Neural cell (in vitro differentiated cells): ENCODE results near the gene ZDHHC3. TPM values are rescaled to one million over a fixed set of nuclear protein-coding genes. Genes with fewer than 3 reads are reported as not detected.

Experiments used
- H2AFZ ChIP-seq: fragments of 200-600, 300-800 bp; sonication (generic), shearing (Covaris generic); 2 replicates; pipeline ENCODE4 v1.6.0; 2014; ENCODE audit warnings: low read depth, mild to moderate bottlenecking, antibody characterized with exemption, low read length, moderate library complexity
- H3F3A ChIP-seq: fragments of 200-600 bp; shearing (Covaris generic); 2 replicates; pipeline ENCODE4 v1.6.1; 2016; ENCODE audit warnings: mild to moderate bottlenecking, moderate library complexity, mixed read lengths, antibody characterized with exemption, low read length; ENCODE audit not compliant: insufficient read depth, poor library complexity, severe bottlenecking
- H3K27ac ChIP-seq: fragments of 200-600, 300-800 bp; sonication (generic), shearing (Covaris generic); 2 replicates; pipeline ENCODE4 v1.5.1; 2014; ENCODE audit warnings: mild to moderate bottlenecking, low read length, moderate library complexity
- H3K27me3 ChIP-seq: fragments of 300-800, 200-600 bp; sonication (generic), shearing (Covaris generic); 2 replicates; pipeline ENCODE4 v1.6.0; 2014; ENCODE audit warnings: mild to moderate bottlenecking, low read depth, low read length, moderate library complexity; ENCODE audit not compliant: insufficient read depth
- H3K36me3 ChIP-seq: fragments of 300-800, 200-600 bp; sonication (generic), shearing (Covaris generic); 2 replicates; pipeline ENCODE4 v1.5.1; 2014; ENCODE audit warnings: mild to moderate bottlenecking, antibody characterized with exemption, low read length, moderate library complexity; ENCODE audit not compliant: insufficient read depth
- H3K4me2 ChIP-seq: fragments of 300-800, 200-600 bp; sonication (generic), shearing (Covaris generic); 2 replicates; pipeline ENCODE4 v1.6.0; 2014; ENCODE audit warnings: mild to moderate bottlenecking, low read length
- H3K4me3 ChIP-seq: fragments of 300-800, 200-600 bp; sonication (generic), shearing (Covaris generic); 2 replicates; pipeline ENCODE4 v1.5.1; 2014; ENCODE audit warnings: mild to moderate bottlenecking, low read length, moderate library complexity
- H3K79me2 ChIP-seq: fragments of 200-600 bp; shearing (Covaris generic); replicated peaks from 2 replicates; pipeline ENCODE4 v1.6.0; 2014; ENCODE audit warnings: mild to moderate bottlenecking, low read length, moderate library complexity; ENCODE audit not compliant: insufficient read depth
- H3K9ac ChIP-seq: fragments of 300-800, 200-600 bp; sonication (generic), shearing (Covaris generic); 2 replicates; pipeline ENCODE4 v1.6.1; 2016; ENCODE audit warnings: mild to moderate bottlenecking, low read length, mixed read lengths
- H3K9me2 ChIP-seq: fragments of 200-600 bp; shearing (Covaris generic); 2 replicates; pipeline ENCODE4 v1.6.1; 2016; ENCODE audit warnings: mild to moderate bottlenecking, low read length, mixed read lengths; ENCODE audit not compliant: insufficient read depth
- H3K9me3 ChIP-seq: fragments of 200-600, 300-800 bp; sonication (generic), shearing (Covaris generic); 2 replicates; pipeline ENCODE4 v1.6.1; 2016; ENCODE audit warnings: mild to moderate bottlenecking, mixed run types, low read length, moderate library complexity, mixed read lengths
- H4K20me1 ChIP-seq: fragments of 200-600 bp; shearing (Covaris generic); 2 replicates; pipeline ENCODE4 v1.6.1; 2016; ENCODE audit warnings: mild to moderate bottlenecking, mixed run types; ENCODE audit not compliant: insufficient read depth
- EP300 ChIP-seq: fragments of 450-650 bp; conservative IDR thresholded peaks from 2 replicates; pipeline ENCODE4 v1.6.1; 2014; ENCODE audit warnings: antibody characterized with exemption, mild to moderate bottlenecking, moderate library complexity; ENCODE audit not compliant: poor library complexity, severe bottlenecking
- EZH2 ChIP-seq: fragments of 200-600, 300-800 bp; shearing (Covaris generic), sonication (generic); IDR thresholded peaks from 2 replicates; pipeline ENCODE4 v1.6.1; 2014; ENCODE audit warnings: antibody characterized with exemption, low read length, borderline replicate concordance, mild to moderate bottlenecking; ENCODE audit not compliant: insufficient read depth, poor library complexity, severe bottlenecking
- MXI1 ChIP-seq: fragments of 450-650 bp; conservative IDR thresholded peaks from 2 replicates; pipeline ENCODE4 v1.6.1; 2014; ENCODE audit warnings: antibody characterized with exemption, mild to moderate bottlenecking; ENCODE audit not compliant: poor library complexity, severe bottlenecking
- POLR2AphosphoS5 ChIP-seq: IDR thresholded peaks from 2 replicates; pipeline ENCODE4 v1.6.1; 2012
- RAD21 ChIP-seq: fragments of 450-650 bp; conservative IDR thresholded peaks from 2 replicates; pipeline ENCODE4 v1.6.1; 2014; ENCODE audit warnings: antibody characterized with exemption, mild to moderate bottlenecking, moderate library complexity
- REST ChIP-seq: IDR thresholded peaks from 2 replicates; pipeline ENCODE4 v1.6.1; 2012; ENCODE audit warnings: borderline replicate concordance
- SMC3 ChIP-seq: fragments of 450-650 bp; conservative IDR thresholded peaks from 2 replicates; pipeline ENCODE4 v1.6.1; 2014; ENCODE audit warnings: antibody characterized with exemption, mild to moderate bottlenecking, moderate library complexity; ENCODE audit not compliant: poor library complexity
- TAF1 ChIP-seq: IDR thresholded peaks from 2 replicates; pipeline ENCODE4 v1.6.1; 2012; ENCODE audit warnings: low read depth
- polyA plus RNA-seq: library from polyadenylated mRNA; depleted of rRNA; stranded (reverse); fragments of >200 nt; gene quantifications from 2 replicates; pipeline ENCODE4 v1.2.3, GENCODE V29; 2014
- TF ChIP-seq, protein P1 (sequence below): fragments of 450-650 bp; IDR thresholded peaks from 2 replicates; pipeline ENCODE4 v1.5.1; 2014; ENCODE audit warnings: antibody characterized with exemption, mild to moderate bottlenecking, moderate library complexity; ENCODE audit not compliant: poor library complexity, severe bottlenecking

Gene ZDHHC3
- polyA plus RNA-seq, 1 donor from 2014 or later: 35.8 TPM

DNA sequence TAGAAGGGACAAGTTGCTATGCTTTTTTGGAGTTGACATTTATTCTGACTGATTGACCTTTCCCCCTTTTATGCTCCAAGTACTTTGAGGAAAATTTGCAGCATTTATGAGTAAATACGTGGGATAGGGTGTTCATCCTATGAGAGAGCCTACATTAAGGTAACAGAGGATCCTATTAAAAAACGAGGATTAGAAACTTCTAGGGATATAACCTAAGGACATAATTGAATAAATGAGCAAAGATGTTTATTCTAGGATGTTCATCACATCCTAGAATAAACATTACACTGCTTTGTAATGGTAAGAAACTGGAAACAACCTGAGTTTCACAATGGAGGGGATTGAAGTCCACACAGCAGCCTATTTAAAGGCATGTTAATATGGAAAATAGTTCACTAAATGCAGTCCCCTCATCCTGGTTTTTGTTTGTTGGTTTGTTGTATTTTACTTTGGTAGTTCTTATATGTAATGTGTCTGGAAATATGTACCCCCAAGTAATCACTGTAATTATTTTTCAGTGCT, 26.2 kb upstream of the ZDHHC3 start:
- Histone ChIP-seq H3K36me3 (peaks cover 9% of the 10 kb centered on the region), H3K27me3 (no peaks in the 10 kb centered on the region)

GRCh38 chr3:45001738-45002137, 25.8 kb upstream of the ZDHHC3 start:
- Histone ChIP-seq H3K36me3 (peaks cover 12% of the 10 kb centered on the region), H3K79me2 (no peaks in the 10 kb centered on the region), H3K4me2 (no peak overlapping the region), H2AFZ (no peak overlapping the region), H4K20me1 (no peaks in the 10 kb centered on the region), H3K9ac (no peak overlapping the region), H3K27me3 (no peaks in the 10 kb centered on the region), H3K27ac (no peak overlapping the region), H3K9me3 (peaks cover 9% of the 10 kb centered on the region), H3F3A (no peaks in the 10 kb centered on the region), H3K9me2 (no peaks in the 10 kb centered on the region), H3K4me3 (no peak overlapping the region)
- TF ChIP-seq RAD21: no peak
- TF ChIP-seq EP300: no peak
- no peak for TF ChIP-seq REST
- TF ChIP-seq TAF1: no peak
- TF ChIP-seq MXI1: no peak
- no peak for TF ChIP-seq EZH2
- no peak for TF ChIP-seq POLR2AphosphoS5
- TF ChIP-seq, protein P1, sequence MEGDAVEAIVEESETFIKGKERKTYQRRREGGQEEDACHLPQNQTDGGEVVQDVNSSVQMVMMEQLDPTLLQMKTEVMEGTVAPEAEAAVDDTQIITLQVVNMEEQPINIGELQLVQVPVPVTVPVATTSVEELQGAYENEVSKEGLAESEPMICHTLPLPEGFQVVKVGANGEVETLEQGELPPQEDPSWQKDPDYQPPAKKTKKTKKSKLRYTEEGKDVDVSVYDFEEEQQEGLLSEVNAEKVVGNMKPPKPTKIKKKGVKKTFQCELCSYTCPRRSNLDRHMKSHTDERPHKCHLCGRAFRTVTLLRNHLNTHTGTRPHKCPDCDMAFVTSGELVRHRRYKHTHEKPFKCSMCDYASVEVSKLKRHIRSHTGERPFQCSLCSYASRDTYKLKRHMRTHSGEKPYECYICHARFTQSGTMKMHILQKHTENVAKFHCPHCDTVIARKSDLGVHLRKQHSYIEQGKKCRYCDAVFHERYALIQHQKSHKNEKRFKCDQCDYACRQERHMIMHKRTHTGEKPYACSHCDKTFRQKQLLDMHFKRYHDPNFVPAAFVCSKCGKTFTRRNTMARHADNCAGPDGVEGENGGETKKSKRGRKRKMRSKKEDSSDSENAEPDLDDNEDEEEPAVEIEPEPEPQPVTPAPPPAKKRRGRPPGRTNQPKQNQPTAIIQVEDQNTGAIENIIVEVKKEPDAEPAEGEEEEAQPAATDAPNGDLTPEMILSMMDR: no peak

More for the DNA sequence above, 26.2 kb upstream of the ZDHHC3 start:
- H3K4me2 ChIP-seq: no peak overlapping the region
- no peak overlapping the region for H3K4me3 ChIP-seq
- no peaks in the 10 kb centered on the region for H3K9me2 ChIP-seq
- H3K9ac ChIP-seq: no peak overlapping the region
- H3K9me3 ChIP-seq: peaks cover 9% of the 10 kb centered on the region
- H3K79me2 ChIP-seq: no peaks in the 10 kb centered on the region
- TF ChIP-seq, protein P1: no peak
- TF ChIP-seq MXI1 (no peak), EZH2 (no peak), SMC3 (no peak), RAD21 (no peak), EP300 (no peak), REST (no peak), TAF1 (no peak), POLR2AphosphoS5 (no peak)
- H2AFZ ChIP-seq: no peak overlapping the region
- no peaks in the 10 kb centered on the region for H3F3A ChIP-seq
- H4K20me1 ChIP-seq: no peaks in the 10 kb centered on the region
- H3K27ac ChIP-seq: no peak overlapping the region
